ENCODE results near the gene HS3ST5. TPM values are rescaled to one million over a fixed set of nuclear protein-coding genes. Genes with fewer than 3 reads are reported as not detected.

HS3ST5 gene
- total RNA-seq, 5 donors from 2014 or later (not counting 1 experiment from before 2014, with no cell fraction given): not detected

DNA sequence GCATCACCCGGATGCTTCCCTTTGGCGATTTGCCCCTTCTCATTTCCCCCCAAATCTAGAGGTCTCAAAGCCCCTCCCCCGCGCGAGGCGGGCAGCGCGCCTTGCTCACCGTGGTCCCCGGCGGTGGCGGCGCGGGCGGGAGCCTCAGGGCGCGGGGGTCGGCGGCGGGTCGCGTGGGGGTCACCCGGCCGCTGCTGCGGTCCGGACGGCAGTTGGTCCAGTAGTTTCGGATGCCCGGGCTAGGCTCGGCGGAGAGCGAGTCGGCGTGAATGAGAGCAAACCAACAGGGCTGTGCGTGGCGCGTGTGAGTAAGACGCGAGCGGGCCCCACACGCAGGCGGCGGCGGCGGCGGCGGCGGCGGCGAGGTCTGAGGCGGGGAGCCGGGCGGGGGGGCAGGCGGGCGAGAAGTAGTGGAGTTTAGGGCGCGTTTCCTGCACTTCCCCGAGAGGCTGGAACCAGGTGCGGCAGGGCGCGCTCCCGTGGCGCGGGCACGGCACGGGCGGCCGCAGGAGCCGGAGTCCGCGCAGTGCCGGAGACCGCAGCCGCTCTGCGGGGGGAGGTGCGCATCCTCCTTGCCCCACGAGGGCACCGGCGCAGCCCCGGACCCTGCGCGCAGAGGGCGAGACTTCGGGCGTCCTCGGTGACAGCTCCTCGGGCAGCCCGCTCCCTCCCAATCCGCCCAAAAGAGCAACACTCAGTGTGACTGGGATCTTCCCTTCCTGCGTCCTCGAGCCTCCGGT, 567 bp downstream of the HS3ST5 start:
- ATAC-seq (replicated peaks in 1 of 4): no peak
- H3K9me3 ChIP-seq: no peaks in the 10 kb centered on the region
- Mint-ChIP-seq H3K4me3 (peak overlapping the region in 1 of 3 donors; percentile 29), H3K4me1 (peaks cover 0 to 6% (median 0%) of the 10 kb centered on the region in 3 donors), H3K27ac (no peak overlapping the region), H3K9me3 (no peaks in the 10 kb centered on the region), H3K27me3 (peaks cover 17 to 22% of the 10 kb centered on the region in 2 donors), H3K36me3 (no peaks in the 10 kb centered on the region)
- CTCF ChIA-PET: no interaction called here
- H3K27me3 ChIP-seq (replicated peaks in 1 of 2; ENCODE audit: control insufficient read depth in 2 of 2, extremely low read depth in 1 of 2, insufficient read depth in 2 of 2, low read length in 1 of 2): peaks cover 14 to 17% of the 10 kb centered on the region in 2 experiments
- H3K27ac ChIP-seq (ENCODE audit: low read length): no peak overlapping the region
- H3K4me1 ChIP-seq (ENCODE audit: control insufficient read depth in 1 of 2, extremely low read depth in 1 of 2, insufficient read depth in 2 of 2, low read length in 2 of 2): no peaks in the 10 kb centered on the region
- POLR2A ChIA-PET: no interaction called here
- WGBS (ENCODE audit: insufficient coverage): 1% methylated on average over 89 of the region's 92 CpGs
- no peak overlapping the region for H3K4me3 ChIP-seq (ENCODE audit: control insufficient read depth in 1 of 2, extremely low read depth in 1 of 2, low read length in 1 of 2)
- peak in 1 of 35 experiments; percentile 1 for DNase-seq
- H3K36me3 ChIP-seq (ENCODE audit: control insufficient read depth in 2 of 2, extremely low read depth in 1 of 2, insufficient read depth in 1 of 2, low read length in 1 of 2): no peaks in the 10 kb centered on the region

DNA sequence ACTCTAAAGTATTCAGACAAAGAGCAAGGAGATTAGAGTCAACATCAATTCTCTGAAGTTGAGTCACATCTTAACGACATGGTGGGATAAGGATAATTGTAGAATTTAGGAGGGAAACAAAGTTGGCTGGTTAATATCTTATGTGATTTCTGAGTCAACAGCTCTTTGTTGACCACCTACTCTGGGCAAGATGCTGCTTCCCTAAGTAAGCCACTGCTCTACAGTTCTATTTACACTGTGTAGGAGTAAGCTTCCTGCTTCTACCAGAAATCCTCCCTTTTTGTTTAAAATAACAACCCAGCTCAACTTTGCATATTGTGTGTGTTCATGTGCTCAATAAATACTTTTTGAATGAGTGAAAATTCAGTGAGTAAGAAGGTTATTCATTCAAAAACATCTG, 3.1 kb downstream of the HS3ST5 start:
- Histone ChIP-seq H3K36me3 (ENCODE audit: control insufficient read depth in 2 of 2, extremely low read depth in 1 of 2, insufficient read depth in 1 of 2, low read length in 1 of 2) (no peaks in the 10 kb centered on the region), H3K27me3 (replicated peaks in 1 of 2; ENCODE audit: control insufficient read depth in 2 of 2, extremely low read depth in 1 of 2, insufficient read depth in 2 of 2, low read length in 1 of 2) (peaks cover 11 to 17% of the 10 kb centered on the region in 2 experiments), H3K27ac (ENCODE audit: low read length) (no peak overlapping the region), H3K4me1 (ENCODE audit: control insufficient read depth in 1 of 2, extremely low read depth in 1 of 2, insufficient read depth in 2 of 2, low read length in 2 of 2) (no peaks in the 10 kb centered on the region), H3K9me3 (no peaks in the 10 kb centered on the region), H3K4me3 (ENCODE audit: control insufficient read depth in 1 of 2, extremely low read depth in 1 of 2, low read length in 1 of 2) (no peak overlapping the region)
- Mint-ChIP-seq H3K27me3 (peaks cover 12 to 23% of the 10 kb centered on the region in 2 donors), H3K9me3 (no peaks in the 10 kb centered on the region), H3K36me3 (no peaks in the 10 kb centered on the region), H3K27ac (no peak overlapping the region), H3K4me3 (no peak overlapping the region), H3K4me1 (peaks cover 0 to 6% (median 0%) of the 10 kb centered on the region in 3 donors)
- CTCF ChIA-PET: no interaction called here
- ATAC-seq (replicated peaks in 1 of 4): no peak
- no peak for DNase-seq
- POLR2A ChIA-PET: no interaction called here
- no CpG with 5 or more reads among the region's 1 CpG for WGBS (ENCODE audit: insufficient coverage)

DNA sequence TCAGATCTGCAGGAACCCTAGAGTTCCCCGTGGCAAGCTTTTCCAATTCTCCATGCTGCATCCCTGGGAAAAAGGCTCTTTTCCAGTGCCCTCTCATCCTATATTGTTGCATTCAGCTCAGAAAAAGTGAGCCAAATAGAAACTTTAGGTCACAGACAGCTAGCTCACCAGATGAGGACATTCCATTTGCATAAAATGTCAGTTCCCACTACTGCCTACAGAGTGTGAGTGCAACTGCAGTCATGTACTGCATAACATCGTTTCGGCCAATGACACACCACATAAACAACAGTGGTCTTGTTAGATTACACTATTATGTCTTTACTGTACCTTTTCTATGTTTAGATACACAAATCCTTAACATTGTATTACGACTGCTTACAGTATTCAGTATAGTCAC, 8.6 kb downstream of the HS3ST5 start:
- H3K36me3 Mint-ChIP-seq: no peaks in the 10 kb centered on the region
- ATAC-seq (replicated peaks in 1 of 4): no peak
- no peaks in the 10 kb centered on the region for H3K4me1 Mint-ChIP-seq

DNA sequence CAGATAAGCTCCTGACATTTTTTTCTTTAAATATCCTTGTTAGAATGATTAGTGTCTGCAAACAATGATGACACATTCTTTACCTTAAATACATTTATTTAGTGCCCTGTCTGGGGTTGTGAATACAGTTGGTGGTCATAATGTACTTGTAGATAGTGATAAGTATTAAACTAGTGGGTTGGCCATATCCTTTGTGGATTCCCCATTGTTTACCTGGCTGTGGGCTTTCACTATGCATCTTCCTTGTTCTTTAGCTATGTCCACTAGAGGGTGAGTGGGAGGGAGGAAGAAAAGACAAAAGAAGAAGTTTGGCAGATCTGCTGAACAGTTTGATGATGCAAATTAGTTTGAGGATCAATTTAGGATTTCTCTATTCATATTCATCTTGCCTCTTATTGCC, 15.7 kb downstream of the HS3ST5 start:
- Mint-ChIP-seq H3K27ac (no peak overlapping the region), H3K9me3 (peaks cover 0 to 5% (median 0%) of the 10 kb centered on the region in 3 donors), H3K27me3 (peaks cover 0 to 6% of the 10 kb centered on the region in 2 donors), H3K4me3 (no peak overlapping the region), H3K36me3 (no peaks in the 10 kb centered on the region), H3K4me1 (no peaks in the 10 kb centered on the region)
- H3K36me3 ChIP-seq (ENCODE audit: control insufficient read depth in 2 of 2, extremely low read depth in 1 of 2, insufficient read depth in 1 of 2, low read length in 1 of 2): no peaks in the 10 kb centered on the region
- no peak overlapping the region for H3K4me3 ChIP-seq (ENCODE audit: control insufficient read depth in 1 of 2, extremely low read depth in 1 of 2, low read length in 1 of 2)
- no peak overlapping the region for H3K27ac ChIP-seq (ENCODE audit: low read length)
- ChIA-PET CTCF (no interaction called here), POLR2A (no interaction called here)
- no peaks in the 10 kb centered on the region for H3K27me3 ChIP-seq (replicated peaks in 1 of 2; ENCODE audit: control insufficient read depth in 2 of 2, extremely low read depth in 1 of 2, insufficient read depth in 2 of 2, low read length in 1 of 2)
- no peaks in the 10 kb centered on the region for H3K9me3 ChIP-seq
- DNase-seq (no peak), ATAC-seq (replicated peaks in 1 of 4) (no peak)
- H3K4me1 ChIP-seq (ENCODE audit: control insufficient read depth in 1 of 2, extremely low read depth in 1 of 2, insufficient read depth in 2 of 2, low read length in 2 of 2): no peaks in the 10 kb centered on the region

More for the DNA sequence above, 8.6 kb downstream of the HS3ST5 start:
- no peak overlapping the region for H3K27ac ChIP-seq (ENCODE audit: low read length)
- no peaks in the 10 kb centered on the region for H3K36me3 ChIP-seq (ENCODE audit: control insufficient read depth in 2 of 2, extremely low read depth in 1 of 2, insufficient read depth in 1 of 2, low read length in 1 of 2)
- ChIA-PET POLR2A (no interaction called here), CTCF (no interaction called here)
- Mint-ChIP-seq H3K27ac (no peak overlapping the region), H3K9me3 (no peaks in the 10 kb centered on the region), H3K4me3 (no peak overlapping the region), H3K27me3 (peaks cover 1 to 3% of the 10 kb centered on the region in 2 donors)
- no peak overlapping the region for H3K4me3 ChIP-seq (ENCODE audit: control insufficient read depth in 1 of 2, extremely low read depth in 1 of 2, low read length in 1 of 2)
- no peaks in the 10 kb centered on the region for H3K27me3 ChIP-seq (replicated peaks in 1 of 2; ENCODE audit: control insufficient read depth in 2 of 2, extremely low read depth in 1 of 2, insufficient read depth in 2 of 2, low read length in 1 of 2)
- WGBS (ENCODE audit: insufficient coverage): 50% methylated on average over 1 of the region's 4 CpGs
- H3K9me3 ChIP-seq: no peaks in the 10 kb centered on the region
- no peak for DNase-seq
- no peaks in the 10 kb centered on the region for H3K4me1 ChIP-seq (ENCODE audit: control insufficient read depth in 1 of 2, extremely low read depth in 1 of 2, insufficient read depth in 2 of 2, low read length in 2 of 2)

DNA sequence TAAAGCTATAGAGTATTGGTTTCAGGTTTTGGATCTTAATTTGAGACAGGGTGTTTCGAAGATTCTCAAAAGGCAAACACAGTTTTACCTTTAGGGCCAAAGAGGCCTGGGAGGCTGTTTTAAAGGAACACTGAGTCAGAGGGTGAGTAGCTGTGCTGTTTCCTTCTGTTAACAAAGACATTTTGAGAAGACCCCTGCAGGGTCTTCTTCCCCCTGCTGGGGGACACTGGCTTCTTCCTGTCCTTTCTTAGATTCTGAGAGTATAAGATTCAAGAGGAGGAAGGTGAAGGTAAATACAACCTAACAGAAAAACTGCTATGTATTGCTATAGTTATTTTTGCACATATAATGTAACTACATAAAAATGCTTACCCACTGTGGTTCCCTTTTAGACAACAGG, 19.0 kb downstream of the HS3ST5 start:
- Histone ChIP-seq H3K4me3 (ENCODE audit: control insufficient read depth in 1 of 2, extremely low read depth in 1 of 2, low read length in 1 of 2) (no peak overlapping the region), H3K27me3 (replicated peaks in 1 of 2; ENCODE audit: control insufficient read depth in 2 of 2, extremely low read depth in 1 of 2, insufficient read depth in 2 of 2, low read length in 1 of 2) (no peaks in the 10 kb centered on the region), H3K4me1 (ENCODE audit: control insufficient read depth in 1 of 2, extremely low read depth in 1 of 2, insufficient read depth in 2 of 2, low read length in 2 of 2) (no peaks in the 10 kb centered on the region), H3K9me3 (no peaks in the 10 kb centered on the region), H3K27ac (ENCODE audit: low read length) (no peak overlapping the region), H3K36me3 (ENCODE audit: control insufficient read depth in 2 of 2, extremely low read depth in 1 of 2, insufficient read depth in 1 of 2, low read length in 1 of 2) (no peaks in the 10 kb centered on the region)
- no peak for ATAC-seq (replicated peaks in 1 of 4)
- Mint-ChIP-seq H3K4me3 (no peak overlapping the region), H3K27ac (no peak overlapping the region), H3K4me1 (no peaks in the 10 kb centered on the region), H3K27me3 (peaks cover 0 to 8% of the 10 kb centered on the region in 2 donors), H3K36me3 (no peaks in the 10 kb centered on the region), H3K9me3 (peaks cover 0 to 5% (median 0%) of the 10 kb centered on the region in 3 donors)
- no peak for DNase-seq
- ChIA-PET POLR2A (no interaction called here), CTCF (no interaction called here)
- WGBS (ENCODE audit: insufficient coverage): no CpG with 5 or more reads among the region's 1 CpG

DNA sequence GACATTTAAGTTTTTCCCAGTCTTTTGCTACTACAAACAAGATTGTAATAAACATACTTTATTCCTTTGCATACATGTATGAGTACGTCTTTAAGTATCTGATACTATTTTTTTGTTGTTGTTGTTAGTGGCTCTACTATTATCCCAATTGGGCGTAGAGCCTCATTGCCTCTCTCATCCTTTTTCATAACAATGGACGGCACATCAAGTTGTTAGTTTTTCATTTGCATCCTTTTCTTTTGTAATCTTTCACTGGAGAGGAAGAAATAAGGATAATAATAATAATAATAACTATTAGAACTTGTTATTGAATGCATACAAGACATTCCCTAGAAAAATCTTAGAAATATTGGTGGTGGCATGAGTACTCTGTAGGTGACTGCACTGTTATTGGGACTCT, 23.1 kb downstream of the HS3ST5 start:
- H3K9me3 ChIP-seq: no peaks in the 10 kb centered on the region
- H3K4me3 ChIP-seq (ENCODE audit: control insufficient read depth in 1 of 2, extremely low read depth in 1 of 2, low read length in 1 of 2): no peak overlapping the region
- ChIA-PET POLR2A (no interaction called here), CTCF (no interaction called here)
- H3K4me1 Mint-ChIP-seq: no peaks in the 10 kb centered on the region
- no peak overlapping the region for H3K4me3 Mint-ChIP-seq
- H3K27me3 Mint-ChIP-seq: peaks cover 0 to 5% of the 10 kb centered on the region in 2 donors
- H3K36me3 Mint-ChIP-seq: no peaks in the 10 kb centered on the region
- H3K27ac ChIP-seq (ENCODE audit: low read length): no peak overlapping the region
- no peak for DNase-seq
- no peak overlapping the region for H3K27ac Mint-ChIP-seq
- H3K4me1 ChIP-seq (ENCODE audit: control insufficient read depth in 1 of 2, extremely low read depth in 1 of 2, insufficient read depth in 2 of 2, low read length in 2 of 2): no peaks in the 10 kb centered on the region
- H3K27me3 ChIP-seq (replicated peaks in 1 of 2; ENCODE audit: control insufficient read depth in 2 of 2, extremely low read depth in 1 of 2, insufficient read depth in 2 of 2, low read length in 1 of 2): no peaks in the 10 kb centered on the region
- ATAC-seq (replicated peaks in 1 of 4): no peak
- no CpG with 5 or more reads among the region's 3 CpGs for whole genome bisulfite sequencing (ENCODE audit: insufficient coverage)
- H3K36me3 ChIP-seq (ENCODE audit: control insufficient read depth in 2 of 2, extremely low read depth in 1 of 2, insufficient read depth in 1 of 2, low read length in 1 of 2): no peaks in the 10 kb centered on the region
- H3K9me3 Mint-ChIP-seq: no peaks in the 10 kb centered on the region

Data from T-cell (primary cell).